ENCODE results near the gene SIRT6. TPM values are rescaled to one million over a fixed set of nuclear protein-coding genes. Genes with fewer than 3 reads are reported as not detected.
A peak's percentile ranks its signal among the peaks of the same experiment; 100 is the strongest.

Gene SIRT6
- total and polyA plus RNA-seq, 10 of the 15 experiments (the other 5 are each of a cell fraction or from before 2014, with no cell fraction given): 1.3 to 49.6 (median 24.2) TPM

- TF ChIP-seq, protein P1, sequence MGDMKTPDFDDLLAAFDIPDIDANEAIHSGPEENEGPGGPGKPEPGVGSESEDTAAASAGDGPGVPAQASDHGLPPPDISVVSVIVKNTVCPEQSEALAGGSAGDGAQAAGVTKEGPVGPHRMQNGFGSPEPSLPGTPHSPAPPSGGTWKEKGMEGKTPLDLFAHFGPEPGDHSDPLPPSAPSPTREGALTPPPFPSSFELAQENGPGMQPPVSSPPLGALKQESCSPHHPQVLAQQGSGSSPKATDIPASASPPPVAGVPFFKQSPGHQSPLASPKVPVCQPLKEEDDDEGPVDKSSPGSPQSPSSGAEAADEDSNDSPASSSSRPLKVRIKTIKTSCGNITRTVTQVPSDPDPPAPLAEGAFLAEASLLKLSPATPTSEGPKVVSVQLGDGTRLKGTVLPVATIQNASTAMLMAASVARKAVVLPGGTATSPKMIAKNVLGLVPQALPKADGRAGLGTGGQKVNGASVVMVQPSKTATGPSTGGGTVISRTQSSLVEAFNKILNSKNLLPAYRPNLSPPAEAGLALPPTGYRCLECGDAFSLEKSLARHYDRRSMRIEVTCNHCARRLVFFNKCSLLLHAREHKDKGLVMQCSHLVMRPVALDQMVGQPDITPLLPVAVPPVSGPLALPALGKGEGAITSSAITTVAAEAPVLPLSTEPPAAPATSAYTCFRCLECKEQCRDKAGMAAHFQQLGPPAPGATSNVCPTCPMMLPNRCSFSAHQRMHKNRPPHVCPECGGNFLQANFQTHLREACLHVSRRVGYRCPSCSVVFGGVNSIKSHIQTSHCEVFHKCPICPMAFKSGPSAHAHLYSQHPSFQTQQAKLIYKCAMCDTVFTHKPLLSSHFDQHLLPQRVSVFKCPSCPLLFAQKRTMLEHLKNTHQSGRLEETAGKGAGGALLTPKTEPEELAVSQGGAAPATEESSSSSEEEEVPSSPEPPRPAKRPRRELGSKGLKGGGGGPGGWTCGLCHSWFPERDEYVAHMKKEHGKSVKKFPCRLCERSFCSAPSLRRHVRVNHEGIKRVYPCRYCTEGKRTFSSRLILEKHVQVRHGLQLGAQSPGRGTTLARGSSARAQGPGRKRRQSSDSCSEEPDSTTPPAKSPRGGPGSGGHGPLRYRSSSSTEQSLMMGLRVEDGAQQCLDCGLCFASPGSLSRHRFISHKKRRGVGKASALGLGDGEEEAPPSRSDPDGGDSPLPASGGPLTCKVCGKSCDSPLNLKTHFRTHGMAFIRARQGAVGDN (IDR thresholded peaks at IDR 0.05): no peak
- TF ChIP-seq IKZF2 (IDR thresholded peaks at IDR 0.05) (peak; percentile 9 to 17; a peak in 2 of 4 replicates), HDGF (IDR thresholded peaks at IDR 0.05) (peak; percentile 97)
Measured at GRCh38 chr19:4227771-4228170, 45.4 kb upstream of the SIRT6 start (continued).

- H3K9me3 ChIP-seq (replicated peaks; ENCODE audit: control insufficient read depth, insufficient read depth, low read length): no peaks in the 10 kb centered on the region
- intact Hi-C loops (cut with micrococcal nuclease; ENCODE audit: unreplicated experiment) (no loop called here), in situ Hi-C loops (cut with MboI) (no loop called here)
- peaks cover 30% of the 10 kb centered on the region for H3K79me2 ChIP-seq (ENCODE audit: control insufficient read depth, insufficient read depth, low read length)
- H3K4me3 ChIP-seq: no peak overlapping the region
- ChIA-PET RAD21 (ENCODE audit: unreplicated experiment) (no interaction called here), SMC1A (ENCODE audit: uncharacterized antibody, unreplicated experiment) (no interaction called here), CTCF (no interaction called here), POLR2A (no interaction called here)
- peaks cover 46% of the 10 kb centered on the region for H3K4me1 ChIP-seq (ENCODE audit: control insufficient read depth, insufficient read depth, low read length)
- no peak overlapping the region for H3K9ac ChIP-seq (ENCODE audit: control insufficient read depth, insufficient read depth, low read length)
- no peaks in the 10 kb centered on the region for H3K27me3 ChIP-seq (replicated peaks in 1 of 2; ENCODE audit: control insufficient read depth in 2 of 2, insufficient read depth in 2 of 2, low read length in 1 of 2)
- no peak for ATAC-seq
- 46% methylated on average over 7 of the region's 8 CpGs for WGBS (ENCODE audit: insufficient coverage, insufficient replicate concordance, low lambda C conversion rate, missing lambda C conversion rate)
- H3K36me3 ChIP-seq (ENCODE audit: control insufficient read depth in 2 of 2, insufficient read depth in 2 of 2, low read length in 1 of 2): no peaks in the 10 kb centered on the region
- H3K27ac ChIP-seq (ENCODE audit: control insufficient read depth, insufficient read depth): no peak overlapping the region
- H3K4me2 ChIP-seq (ENCODE audit: control insufficient read depth, insufficient read depth): no peak overlapping the region
- no peak for DNase-seq (ENCODE audit: low read depth, low spot score)
- H4K20me1 ChIP-seq (ENCODE audit: control insufficient read depth, insufficient read depth): no peaks in the 10 kb centered on the region
- FAIRE-seq: no peak
- TF ChIP-seq IKZF2 (IDR thresholded peaks at IDR 0.05) (peak in 1 of 2 experiments; percentile 40; a peak in 2 of 4 replicates), KAT2A (conservative IDR thresholded peaks at IDR 0.05; ENCODE audit: control insufficient read depth, low read depth, low read length) (no peak), IKZF1 (conservative IDR thresholded peaks at IDR 0.05) (peak; percentile 36), EED (IDR thresholded peaks at IDR 0.05; ENCODE audit: low read depth) (peak; percentile 74; the same call in 1 of the 2 replicates)
- H2AFZ ChIP-seq (ENCODE audit: control insufficient read depth, low read depth, low read length): no peak overlapping the region
- no TSS peak for BruUV-seq (replicated peaks)
Measured at GRCh38 chr19:4225885-4226284, 43.5 kb upstream of the SIRT6 start.
